ENCODE data around the gene DAP. TPM values are rescaled to one million over a fixed set of nuclear protein-coding genes. Genes with fewer than 3 reads are reported as not detected.

Gene DAP
- total and polyA plus RNA-seq, 2 of the 4 experiments (the other 2 are of a cell fraction) = 49.6 to 189 TPM

- intact Hi-C loops (cut with micrococcal nuclease) = no loop called here
- no peak overlapping the region for H4K8ac ChIP-seq (ENCODE audit: low read depth in 2 of 2, low read length in 2 of 2)
- H2BK5ac ChIP-seq (ENCODE audit: low read depth, low read length, poor library complexity, severe bottlenecking) = no peak overlapping the region
- H4K5ac ChIP-seq (ENCODE audit: low read depth, low read length) = no peak overlapping the region
- peak overlapping the region; percentile 40; the same call in 1 of the 2 replicates for H2AK5ac ChIP-seq (ENCODE audit: low read depth, low read length)
- no peak overlapping the region for H2BK15ac ChIP-seq (ENCODE audit: low read depth, low read length)
- in situ Hi-C loops (cut with MboI; ENCODE audit: low sequenced_read_pairs) = loop anchor here (10.0 kb wide), 1 partner anchor 125 kb away; no protein-coding TSS in a partner anchor
- no peak overlapping the region for H2AK9ac ChIP-seq (replicated peaks; ENCODE audit: low read depth, low read length, poor library complexity)
- CTCF ChIA-PET = no interaction called here
- H3K4me2 ChIP-seq (ENCODE audit: low read depth, low read length) = no peak overlapping the region
- peaks cover 32% of the 10 kb centered on the region for H3K36me3 ChIP-seq (ENCODE audit: control insufficient read depth, insufficient read depth, low read length)
- dilution Hi-C loops (cut with HindIII; ENCODE audit: low sequenced_read_pairs, unreplicated experiment) = no loop called here
- no peak overlapping the region for H3K18ac ChIP-seq (ENCODE audit: low read depth, low read length)
- H2AFZ ChIP-seq (replicated peaks; ENCODE audit: low read length, poor library complexity) = no peak overlapping the region
- peaks cover 61% of the 10 kb centered on the region for H3K9me1 ChIP-seq (ENCODE audit: insufficient read depth, low read length)
- H3K79me1 ChIP-seq (ENCODE audit: low read depth in 1 of 2, low read length in 2 of 2) = peaks cover 57 to 94% of the 10 kb centered on the region in 2 experiments
- H4K20me1 ChIP-seq (ENCODE audit: insufficient read depth, low read length) = peaks cover 33% of the 10 kb centered on the region; the same call in 1 of the 2 replicates
- H3K27me3 ChIP-seq (ENCODE audit: control insufficient read depth, insufficient read depth, low read length) = no peaks in the 10 kb centered on the region
- H4K91ac ChIP-seq (ENCODE audit: insufficient read depth, low read depth, low read length) = no peak overlapping the region
- no TSS peak for BruUV-seq (replicated peaks)
- H2BK120ac ChIP-seq (ENCODE audit: low read depth, low read length) = no peak overlapping the region
- 100% methylated on average over 1 of the region's 4 CpGs; no CpG with 5 or more reads in 1 of the 2 experiments for WGBS, 2 experiments (ENCODE audit: extremely low coverage in 2 of 2, insufficient read length in 1 of 2)
- TF ChIP-seq RCOR1 (IDR thresholded peaks at IDR 0.05; ENCODE audit: insufficient replicate concordance, low read length) = no peak
- TF ChIP-seq NFE2L2 (IDR thresholded peaks at IDR 0.05; ENCODE audit: low read depth, low read length) = no peak
- TF ChIP-seq SMC3 (IDR thresholded peaks at IDR 0.05; ENCODE audit: low read depth, low read length) = no peak
- no peak for TF ChIP-seq CHD1 (IDR thresholded peaks at IDR 0.05; ENCODE audit: low read depth, low read length)
- TF ChIP-seq FOS (IDR thresholded peaks at IDR 0.05; ENCODE audit: low read depth, low read length) = no peak
- no peak for TF ChIP-seq RFX5 (IDR thresholded peaks at IDR 0.05; ENCODE audit: low read depth, low read length)
- no peak for TF ChIP-seq RAD21 (IDR thresholded peaks at IDR 0.05; ENCODE audit: low read length)
- TF ChIP-seq USF2 (IDR thresholded peaks at IDR 0.05; ENCODE audit: low read depth, low read length) = no peak
- no peak for TF ChIP-seq CEBPB (IDR thresholded peaks at IDR 0.05; ENCODE audit: low read depth, low read length)
- TF ChIP-seq POLR2A (IDR thresholded peaks at IDR 0.05; ENCODE audit: low read depth, low read length) = no peak
- no peak for TF ChIP-seq MAZ (IDR thresholded peaks at IDR 0.05; ENCODE audit: borderline replicate concordance, low read depth, low read length)
- no peak for TF ChIP-seq BHLHE40 (IDR thresholded peaks at IDR 0.05; ENCODE audit: low read depth, low read length)
- no peak for TF ChIP-seq CTCF (conservative IDR thresholded peaks at IDR 0.05; ENCODE audit: low read depth, low read length)
- no peak for TF ChIP-seq MXI1 (IDR thresholded peaks at IDR 0.05; ENCODE audit: borderline replicate concordance, low read depth, low read length)
- TF ChIP-seq MAFK (IDR thresholded peaks at IDR 0.05; ENCODE audit: low read depth, low read length) = no peak
- H3K27ac ChIP-seq (ENCODE audit: insufficient read depth, low read length) = no peak overlapping the region
- H3K14ac ChIP-seq (replicated peaks; ENCODE audit: low read depth, low read length) = no peak overlapping the region
- H3K4ac ChIP-seq (ENCODE audit: low read depth, low read length) = peak overlapping the region; percentile 28; the same call in 1 of the 2 replicates
- POLR2A ChIA-PET (ENCODE audit: unreplicated experiment) = no interaction called here
- H3K4me3 ChIP-seq (ENCODE audit: insufficient read depth, low read depth, low read length) = no peak overlapping the region
- DNase-seq (no peak), ATAC-seq (ENCODE audit: low read depth) (no peak)
- H3K56ac ChIP-seq (ENCODE audit: extremely low read depth, insufficient read depth, low read length) = no peak overlapping the region
- H3K9me3 ChIP-seq (ENCODE audit: control insufficient read depth, insufficient read depth, low read length) = no peaks in the 10 kb centered on the region
- no peak overlapping the region for H3K9ac ChIP-seq (ENCODE audit: low read depth, low read length)
- H2BK20ac ChIP-seq (ENCODE audit: low read depth, low read length) = no peak overlapping the region; the same call in 1 of the 2 replicates
- no peak overlapping the region for H3K23ac ChIP-seq (ENCODE audit: low read depth, low read length)
- peaks cover 21% of the 10 kb centered on the region for H3K4me1 ChIP-seq (ENCODE audit: control insufficient read depth, insufficient read depth, low read length)
Observed at GRCh38 chr5:10709409-10709808, 51.6 kb downstream of the DAP start.
